Omental fat pad (tissue), 4 donors: ENCODE measurements around the gene AOAH. TPM values are rescaled to one million over a fixed set of nuclear protein-coding genes. Genes with fewer than 3 reads are reported as not detected.

Experiments
- ATAC-seq: fragments of 150-250 bp; one replicate; pipeline ENCODE4 v1.9.1; 2016; ENCODE audit warnings: mild to moderate bottlenecking, moderate library complexity; ENCODE audit not compliant: low FRiP score
- DNase-seq: peaks from one replicate; pipeline ENCODE4 v3.0.0-alpha.2; 2019; ENCODE audit warnings: low spot score
- CTCF ChIP-seq, 3 donors: fragments of 450-650 bp; IDR thresholded peaks; one replicate each; pipeline ENCODE4 v1.5.1; 2016 to 2017; ENCODE audit warnings: antibody characterized with exemption in 3 of 3, mild to moderate bottlenecking in 3 of 3, moderate library complexity in 2 of 3
- total RNA-seq, 4 donors: library from RNA; depleted of rRNA; stranded (reverse); fragments of >200 nt; gene quantifications; one replicate each; pipeline ENCODE4 v1.1.0, GENCODE V29; 2016

AOAH gene
- total RNA-seq, 4 donors from 2014 or later = 5.8 to 27.9 (median 16.7) TPM

- ATAC-seq = no peak
- no peak for TF ChIP-seq CTCF (IDR thresholded peaks at IDR 0.05)
- DNase-seq = no peak
Measured at GRCh38 chr7:36748017-36748487, 23.8 kb upstream of the AOAH start.

GRCh38 chr7:36747280-36748016 lies 23.2 kb upstream of the AOAH start:
- TF ChIP-seq CTCF (IDR thresholded peaks at IDR 0.05) = no peak
- ATAC-seq = peak; percentile 93
- DNase-seq = no peak

- DNase-seq (no peak), ATAC-seq (peak; percentile 82)
- TF ChIP-seq CTCF (IDR thresholded peaks at IDR 0.05) = no peak
Measured at GRCh38 chr7:36746347-36746746, 22.1 kb upstream of the AOAH start.

- DNase-seq (no peak), ATAC-seq (no peak)
- TF ChIP-seq CTCF (IDR thresholded peaks at IDR 0.05) = no peak
Measured at GRCh38 chr7:36742911-36743775, 18.8 kb upstream of the AOAH start.

GRCh38 chr7:36741866-36742265 lies 17.6 kb upstream of the AOAH start:
- ATAC-seq (no peak), DNase-seq (no peak)
- TF ChIP-seq CTCF (IDR thresholded peaks at IDR 0.05) = no peak

GRCh38 chr7:36739351-36739750 lies 15.1 kb upstream of the AOAH start:
- ATAC-seq (no peak), DNase-seq (no peak)
- no peak for TF ChIP-seq CTCF (IDR thresholded peaks at IDR 0.05)
